ENCODE measurements around the gene C17orf67.

DNA sequence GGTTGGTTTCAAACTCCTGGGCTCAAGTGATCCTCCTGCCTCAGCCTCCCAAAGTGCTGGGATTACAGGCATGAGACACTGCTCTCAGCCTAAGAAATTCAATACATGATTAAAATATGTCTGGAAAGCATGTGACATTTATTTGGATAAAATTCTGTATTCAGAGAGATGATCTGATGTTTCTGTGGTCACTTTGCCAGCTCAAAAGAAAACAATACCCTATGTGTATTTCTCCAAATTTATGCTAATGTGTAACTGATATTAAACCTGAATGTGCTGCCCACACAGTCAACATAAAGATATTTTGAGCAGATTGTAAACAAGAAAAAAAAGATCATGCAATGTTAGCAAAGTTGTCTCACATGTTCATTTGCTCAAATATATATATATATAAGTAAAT, 16.7 kb downstream of the C17orf67 start:
- TF ChIP-seq CEBPB (IDR thresholded peaks at IDR 0.05), result no peak
- no peak for TF ChIP-seq TAF1 (IDR thresholded peaks at IDR 0.05; ENCODE audit: low read depth)
- TF ChIP-seq EGR1 (IDR thresholded peaks at IDR 0.05), result no peak
- no peak for TF ChIP-seq NFIC (IDR thresholded peaks at IDR 0.05)
